Activated CD4-positive, CD25-positive, alpha-beta regulatory T cell treated with anti-CD3 and anti-CD28 coated beads, Interleukin-2, amount 50 U/mL, for 24 hours (primary cell): Measurements from ENCODE around the gene TMEM255B.
"Not testable (repeated sequence)": the region's sequence is repeated elsewhere in the genome, so short reads cannot be mapped to it uniquely, and the experiment has no call there.

Experiments used
- ATAC-seq, 2 donors: fragments of 150-1000 bp; cut with Tn5 transposase; one replicate each; pipeline ENCODE4 v1.10.0; 2021; ENCODE audit warnings: mild to moderate bottlenecking in 1 of 2, moderate library complexity in 1 of 2

TMEM255B gene

GRCh38 chr13:113749967-113750366 is 9.1 kb upstream of the TMEM255B start:
- ATAC-seq = no peak

DNA sequence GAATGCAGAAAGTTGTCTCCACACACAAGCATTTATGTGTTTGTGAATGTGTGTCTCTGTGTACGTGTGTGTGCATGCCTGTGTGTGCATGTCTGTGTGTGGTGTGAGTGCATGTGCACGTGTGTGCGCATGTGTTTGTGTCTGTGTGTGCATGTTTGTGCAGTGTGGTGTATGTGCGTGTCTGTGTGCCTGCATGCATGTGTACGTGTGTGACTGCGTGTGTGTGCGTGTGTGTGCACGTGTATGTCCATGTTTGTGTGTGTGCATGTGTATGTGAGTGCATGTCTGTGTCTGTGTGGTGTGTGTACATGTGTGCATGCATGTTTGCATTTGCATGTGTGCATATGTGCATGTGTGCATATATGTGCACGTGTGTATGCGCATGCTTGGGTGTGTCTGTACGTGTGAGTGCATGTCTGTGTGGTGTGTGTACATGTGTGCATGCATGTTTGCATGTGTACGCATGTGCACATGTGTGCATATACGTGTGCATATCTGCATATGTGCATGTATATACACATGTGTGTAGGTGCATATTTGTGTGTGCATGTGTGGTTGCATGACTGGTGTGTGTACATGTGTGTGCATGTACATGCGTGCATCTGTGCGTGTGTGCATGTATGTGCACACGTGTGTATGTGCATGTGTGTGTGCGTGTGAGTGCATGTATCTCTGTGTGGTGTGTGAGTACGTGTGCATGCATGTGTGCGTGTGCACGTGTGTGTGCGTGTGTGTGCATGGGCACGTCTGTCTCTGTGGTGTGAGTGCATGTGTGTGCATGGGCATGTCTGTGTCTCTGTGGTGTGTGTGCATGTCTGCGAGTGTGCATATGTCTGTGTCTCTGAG is 8.2 kb upstream of the TMEM255B start:
- ATAC-seq = no peak

DNA sequence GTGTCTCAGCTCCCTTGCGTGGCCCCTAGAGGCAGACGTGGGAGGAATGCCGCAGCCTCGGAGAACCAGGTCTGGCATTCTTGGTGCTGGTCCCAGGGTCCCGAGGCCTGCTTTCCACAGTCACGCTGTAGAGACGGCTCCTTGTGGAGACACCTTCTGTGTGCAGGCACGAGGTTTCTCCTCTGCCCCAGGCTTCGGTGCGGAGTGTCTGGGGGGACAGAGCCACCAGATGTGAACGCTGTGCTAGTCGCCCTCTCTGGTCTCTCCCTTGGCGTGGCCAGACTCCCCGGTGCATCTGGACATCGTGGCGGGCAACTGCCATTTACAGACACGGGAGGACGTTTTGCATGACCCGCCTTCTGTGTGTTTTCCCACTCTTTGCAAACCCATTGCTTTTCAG is 7.5 kb upstream of the TMEM255B start:
- no peak for ATAC-seq

GRCh38 chr13:113752211-113752986 is 6.6 kb upstream of the TMEM255B start:
- not testable (repeated sequence) for ATAC-seq

- ATAC-seq = no peak
These were observed 5.9 kb upstream of the TMEM255B start for GRCh38 chr13:113753171-113753570.

DNA sequence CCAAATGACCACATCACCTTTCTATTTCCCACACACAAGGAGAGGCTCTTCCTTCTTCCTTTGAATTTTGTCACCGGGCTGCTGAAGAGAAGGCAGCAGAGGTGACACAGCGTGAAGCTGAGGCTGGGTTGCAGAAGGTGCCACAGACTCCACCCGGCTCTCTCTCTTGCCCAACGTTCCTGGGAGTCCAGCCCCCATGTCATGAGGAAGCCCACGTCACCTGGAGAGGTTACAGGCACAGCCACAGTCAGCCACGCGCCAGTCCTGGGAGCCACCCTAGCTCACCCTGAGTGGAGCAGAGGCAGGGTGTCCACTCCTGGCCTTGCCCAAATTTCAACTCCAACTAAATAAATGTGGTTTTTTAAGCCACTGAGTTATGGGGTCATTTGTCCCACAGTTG is 4.8 kb upstream of the TMEM255B start:
- ATAC-seq = no peak

GRCh38 chr13:113754691-113755090 is 4.3 kb upstream of the TMEM255B start:
- ATAC-seq = no peak

DNA sequence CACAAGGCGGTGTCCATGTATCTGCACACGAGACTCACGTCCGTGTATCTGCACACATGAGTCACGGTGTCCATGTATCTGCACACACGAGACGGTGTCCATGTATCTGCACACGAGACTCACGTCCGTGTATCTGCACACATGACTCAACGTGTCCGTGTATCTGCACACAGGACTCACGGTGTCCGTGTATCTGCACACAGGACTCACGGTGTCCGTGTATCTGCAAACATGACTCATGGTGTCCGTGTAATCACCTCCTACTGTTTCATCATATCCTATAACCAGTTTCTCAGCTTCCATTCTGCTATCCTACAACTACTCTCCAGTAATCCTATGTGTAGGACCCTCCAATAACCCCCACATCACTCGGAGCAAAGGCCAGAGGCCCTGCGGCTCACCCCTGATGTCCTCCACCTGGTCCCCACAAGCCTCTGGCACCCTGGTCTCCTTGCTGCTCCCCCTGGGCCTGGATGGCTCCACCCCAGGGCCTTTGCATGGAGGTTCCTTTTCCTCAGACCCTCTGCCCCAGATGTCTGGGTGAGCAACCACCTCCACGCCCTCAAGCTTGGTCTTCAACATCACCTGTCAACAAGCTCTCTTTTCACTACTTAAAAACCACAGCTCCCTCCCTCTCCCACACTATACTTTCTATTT is 2.5 kb upstream of the TMEM255B start:
- ATAC-seq = no peak

- ATAC-seq = no peak
These were observed 605 bp downstream of the TMEM255B start for GRCh38 chr13:113759525-113760137.

DNA sequence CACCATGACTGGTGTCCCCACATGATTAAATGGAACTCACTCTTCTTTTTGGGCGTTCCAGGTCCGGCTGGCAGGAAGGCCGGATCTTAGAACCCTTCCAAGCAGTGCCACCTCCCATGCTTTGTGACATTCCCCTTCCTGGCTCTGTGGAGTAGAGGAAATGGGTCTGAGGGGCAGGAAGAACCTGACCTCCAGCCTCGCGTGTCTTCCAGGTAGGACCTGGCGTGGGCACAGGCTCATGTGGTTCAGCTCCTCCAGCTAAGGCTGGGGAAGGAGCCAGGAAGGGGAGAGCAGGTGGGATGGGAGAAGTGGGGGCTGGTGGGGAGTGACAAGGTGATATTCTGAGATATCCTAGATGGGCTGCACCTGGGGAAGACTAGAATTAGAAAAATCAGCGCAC is 2.1 kb downstream of the TMEM255B start:
- no peak for ATAC-seq

- no peak for ATAC-seq
These were observed 3.0 kb downstream of the TMEM255B start for GRCh38 chr13:113762075-113762474.

DNA sequence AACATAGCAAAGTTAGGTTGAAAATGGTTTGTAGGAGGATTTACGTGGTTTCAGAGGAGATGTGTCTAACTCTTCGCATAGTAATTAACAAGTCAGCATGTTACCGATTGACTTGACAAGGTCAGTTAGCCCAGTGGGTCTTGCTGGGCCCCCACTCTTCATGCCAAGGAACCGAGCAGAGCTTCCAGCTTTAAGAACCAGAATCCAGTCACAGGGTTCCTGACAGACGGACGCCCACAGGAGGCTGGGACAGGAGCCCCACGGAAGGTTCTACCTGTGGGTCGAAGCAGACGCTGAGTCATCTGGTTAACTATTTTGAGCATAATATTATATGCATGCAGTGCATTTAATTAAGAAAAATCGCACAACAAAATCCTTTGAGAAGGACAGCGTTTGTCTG is 3.5 kb downstream of the TMEM255B start:
- no peak for ATAC-seq

- ATAC-seq = no peak
These were observed 4.2 kb downstream of the TMEM255B start for GRCh38 chr13:113763254-113763653.

DNA sequence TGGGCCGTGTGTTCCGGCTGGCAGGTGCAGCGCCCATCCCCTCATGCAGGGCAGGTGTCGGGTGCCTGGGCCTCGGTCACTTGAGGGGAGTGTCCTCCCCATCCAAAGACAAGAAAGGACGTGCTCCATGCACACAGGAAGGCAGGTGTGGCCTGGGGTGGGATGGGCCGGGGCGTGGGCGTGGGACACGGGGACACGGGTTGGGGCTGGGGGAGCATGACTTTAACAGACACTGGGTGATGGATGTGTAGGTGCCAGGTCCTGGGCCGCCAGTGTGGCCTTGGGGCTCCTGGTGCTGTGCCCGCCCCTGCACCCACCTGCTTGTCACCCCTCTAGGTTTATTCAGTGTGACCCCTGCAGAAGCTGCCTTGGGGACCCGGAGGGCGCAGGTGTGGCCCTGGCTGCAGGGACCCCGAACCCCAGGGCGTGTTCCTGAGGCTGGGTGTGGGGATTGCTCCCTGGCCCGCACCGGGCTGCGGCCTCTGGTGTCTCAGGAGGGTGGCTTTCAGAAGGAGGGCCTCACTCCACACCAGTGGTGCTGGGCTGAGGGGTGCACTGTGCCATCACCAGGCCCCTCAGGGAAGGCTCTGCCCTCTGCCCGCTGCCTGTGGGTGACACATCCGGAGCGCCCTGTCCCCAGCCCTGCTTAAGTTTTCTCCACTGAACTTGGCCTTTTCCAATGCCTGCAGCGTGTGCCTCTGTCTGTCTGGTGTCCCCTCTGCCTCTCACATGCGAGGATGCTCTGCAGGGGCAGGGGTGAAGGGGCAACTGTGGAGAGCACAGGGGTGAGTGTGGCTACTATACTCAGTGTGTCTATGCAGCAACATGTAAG is 5.2 kb downstream of the TMEM255B start:
- no peak for ATAC-seq

DNA sequence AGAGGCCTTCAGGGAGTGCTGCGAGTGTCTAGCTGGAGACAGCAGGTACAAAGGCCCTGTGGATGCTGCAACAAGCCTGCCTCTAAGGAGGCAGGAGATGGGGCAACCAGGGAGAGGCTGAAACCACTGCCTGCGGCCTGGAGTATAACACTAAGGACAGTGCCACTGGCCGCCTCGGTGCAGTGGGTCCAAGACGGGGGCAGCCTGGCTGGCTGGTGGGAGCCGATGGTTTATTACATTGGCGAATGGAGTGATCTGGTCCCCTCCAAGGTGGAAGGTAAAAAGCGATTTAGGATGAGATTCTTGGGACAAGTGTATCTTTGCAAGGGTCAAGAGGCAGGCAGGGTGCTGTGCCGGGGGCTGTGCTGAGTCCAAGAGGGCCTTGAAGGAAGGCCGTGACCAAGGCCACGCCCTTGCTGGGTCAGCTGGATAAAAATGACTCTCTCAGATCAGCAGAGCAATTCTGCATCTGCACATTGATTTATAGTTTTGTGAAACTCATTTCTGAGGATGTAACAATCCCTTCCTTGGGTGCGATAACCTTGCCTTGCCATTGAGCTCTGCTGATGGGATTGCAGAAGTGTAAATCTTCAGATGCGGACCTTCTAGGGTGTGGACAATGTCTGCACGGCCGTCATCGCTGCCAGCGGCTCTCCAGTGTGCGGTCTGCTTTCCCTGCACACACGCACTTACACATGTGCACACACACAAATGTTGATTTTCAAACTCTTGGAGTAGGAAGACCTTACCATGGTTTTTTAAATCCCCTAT is 6.0 kb downstream of the TMEM255B start:
- ATAC-seq = no peak

DNA sequence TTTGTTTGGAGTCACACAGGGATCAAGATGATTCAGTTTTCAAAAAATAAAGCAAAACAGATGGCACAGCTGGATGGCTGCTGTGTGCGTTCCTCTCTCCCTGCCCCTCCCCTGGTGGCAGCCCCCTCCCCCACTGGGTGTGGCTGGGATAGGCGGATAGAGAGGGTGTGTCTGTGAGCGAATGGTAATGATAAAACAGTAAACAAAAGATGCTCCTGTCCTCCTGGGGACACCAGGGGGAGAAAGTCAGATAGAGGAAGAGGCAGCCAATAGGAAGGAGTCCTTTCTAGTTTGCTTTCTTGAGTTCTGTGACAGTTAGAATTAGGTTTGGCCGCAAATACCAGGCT is 6.5 kb downstream of the TMEM255B start:
- no peak for ATAC-seq

GRCh38 chr13:113766035-113766800 is 7.2 kb downstream of the TMEM255B start:
- no peak for ATAC-seq

DNA sequence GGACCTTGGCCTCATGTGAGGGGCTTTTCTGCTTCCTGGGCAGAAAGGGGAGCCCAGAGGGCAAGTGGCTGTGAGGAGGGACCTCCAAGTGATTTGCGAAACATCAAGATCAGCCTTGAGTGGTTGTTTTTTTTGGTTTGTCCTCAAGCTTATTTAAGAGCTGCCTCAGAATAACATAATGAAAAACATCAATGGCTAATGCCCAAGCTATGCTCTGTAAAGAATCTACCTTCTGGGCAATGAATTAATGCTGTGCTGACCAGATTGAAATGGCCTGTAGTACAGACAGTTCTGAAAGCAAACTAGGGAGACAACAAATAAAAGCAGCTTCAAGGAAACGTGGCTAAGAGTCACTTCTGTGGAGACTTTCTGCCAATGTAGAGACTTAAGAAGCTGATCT is 8.3 kb downstream of the TMEM255B start:
- no peak for ATAC-seq

GRCh38 chr13:113768018-113768905 is 9.2 kb downstream of the TMEM255B start:
- ATAC-seq = no peak

GRCh38 chr13:113769106-113769505 is 10.1 kb downstream of the TMEM255B start:
- no peak for ATAC-seq
